ENCODE results near the gene DHX34.

DNA sequence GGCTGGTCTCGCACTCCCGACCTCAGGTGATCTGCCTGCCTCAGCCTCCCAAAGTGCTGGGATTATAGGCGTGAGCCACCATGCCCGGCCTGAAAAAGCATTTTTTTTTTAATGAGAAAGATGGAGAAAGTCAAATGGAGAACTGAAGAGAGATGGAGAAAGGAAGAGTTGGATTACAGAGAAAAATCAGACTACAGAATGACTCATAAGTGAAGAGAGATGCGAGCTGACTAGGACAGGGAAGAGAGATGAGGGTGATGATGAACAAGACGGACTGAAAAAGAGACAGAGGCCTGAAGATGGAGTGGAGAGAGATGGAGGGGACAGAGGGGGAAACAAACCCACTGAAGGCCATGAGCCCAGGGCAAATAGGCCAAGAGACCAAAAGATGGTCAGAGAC lies 1.5 kb downstream of the DHX34 start:
- TF ChIP-seq ZBTB17 (tag by site-specific recombination; IDR thresholded peaks at IDR 0.05) (no peak), CTCF (tag by site-specific recombination; IDR thresholded peaks at IDR 0.05) (no peak)
